Activated T-cell treated with anti-CD3 and anti-CD28 coated beads, Interleukin-2, amount 50 U/mL, for 24 hours (primary cell): Measurements from ENCODE around the gene LRRC72.

Experiments
- DNase-seq: peaks from one replicate; pipeline ENCODE4 v3.0.0-alpha.2; 2020
- H3K27ac Mint-ChIP-seq: 2 replicates; pipeline ENCODE4 v1.8.0; 2020; ENCODE audit warnings: mild to moderate bottlenecking, mixed read lengths
- H3K27me3 Mint-ChIP-seq: 2 replicates; pipeline ENCODE4 v1.8.0; 2020; ENCODE audit warnings: mixed read lengths
- H3K36me3 Mint-ChIP-seq: 2 replicates; pipeline ENCODE4 v1.8.0; 2020; ENCODE audit warnings: low read depth, mixed read lengths
- H3K4me1 Mint-ChIP-seq: 2 replicates; pipeline ENCODE4 v1.8.0; 2020; ENCODE audit warnings: low read depth, mixed read lengths
- H3K4me3 Mint-ChIP-seq: 2 replicates; pipeline ENCODE4 v1.8.0; 2020; ENCODE audit warnings: mild to moderate bottlenecking, moderate library complexity, mixed read lengths
- H3K9me3 Mint-ChIP-seq: 2 replicates; pipeline ENCODE4 v1.8.0; 2020; ENCODE audit warnings: mixed read lengths

The LRRC72 gene

DNA sequence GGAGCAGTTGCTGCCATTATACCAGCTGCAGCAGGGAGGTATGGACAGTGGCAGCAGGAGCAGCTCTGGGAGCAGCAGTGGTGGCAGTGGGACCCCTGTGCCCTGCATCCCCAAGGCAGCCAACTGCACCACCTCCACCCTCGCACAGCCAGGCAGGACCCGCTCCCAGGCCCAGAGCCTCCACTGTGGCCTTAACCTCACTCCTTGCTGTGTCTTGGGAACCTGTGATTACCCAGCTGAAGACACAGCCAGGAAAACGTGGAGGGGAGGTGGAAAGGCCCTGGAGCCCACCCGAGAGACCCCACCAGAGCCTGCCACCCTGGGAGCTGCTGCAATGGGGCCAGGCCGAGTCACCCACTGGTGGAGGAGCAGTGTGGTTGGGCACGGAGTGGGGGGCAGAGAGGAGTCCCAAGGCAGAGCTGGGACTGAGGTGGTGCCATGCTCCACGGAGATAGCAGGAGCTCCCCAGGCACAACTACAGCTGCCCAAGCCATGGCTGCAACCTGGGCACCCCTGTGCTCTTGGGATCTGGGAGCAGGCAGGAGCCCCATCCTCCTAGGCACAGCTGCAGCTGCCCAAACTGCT, 20.4 kb downstream of the LRRC72 start:
- Mint-ChIP-seq H3K27me3 (no peaks in the 10 kb centered on the region), H3K36me3 (no peaks in the 10 kb centered on the region), H3K27ac (no peak overlapping the region), H3K9me3 (no peaks in the 10 kb centered on the region), H3K4me3 (no peak overlapping the region), H3K4me1 (no peaks in the 10 kb centered on the region)
- DNase-seq, result no peak

DNA sequence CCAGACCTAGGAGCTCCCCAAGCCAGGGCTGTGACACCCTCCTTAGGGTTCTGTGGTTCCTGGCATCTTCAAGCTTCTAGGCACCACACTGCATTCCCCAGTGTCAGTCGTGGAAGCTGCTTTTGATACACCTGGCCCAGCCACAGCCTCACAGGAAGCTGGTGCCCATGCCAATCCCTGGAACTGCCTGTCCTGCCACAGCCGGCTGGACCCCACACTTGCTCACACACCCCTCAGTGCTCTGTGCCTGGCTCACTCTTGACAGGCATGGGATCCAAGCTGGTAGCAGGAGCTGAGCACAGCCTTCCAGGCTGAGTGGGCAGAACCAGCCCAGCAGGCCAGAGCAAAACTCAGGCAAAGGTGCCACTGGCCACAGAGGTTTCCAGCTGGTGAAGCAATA, 21.8 kb downstream of the LRRC72 start:
- no peaks in the 10 kb centered on the region for H3K27me3 Mint-ChIP-seq
- no peaks in the 10 kb centered on the region for H3K9me3 Mint-ChIP-seq
- H3K36me3 Mint-ChIP-seq, result no peaks in the 10 kb centered on the region
- no peak for DNase-seq
- no peaks in the 10 kb centered on the region for H3K4me1 Mint-ChIP-seq
- no peak overlapping the region for H3K27ac Mint-ChIP-seq
- no peak overlapping the region for H3K4me3 Mint-ChIP-seq

DNA sequence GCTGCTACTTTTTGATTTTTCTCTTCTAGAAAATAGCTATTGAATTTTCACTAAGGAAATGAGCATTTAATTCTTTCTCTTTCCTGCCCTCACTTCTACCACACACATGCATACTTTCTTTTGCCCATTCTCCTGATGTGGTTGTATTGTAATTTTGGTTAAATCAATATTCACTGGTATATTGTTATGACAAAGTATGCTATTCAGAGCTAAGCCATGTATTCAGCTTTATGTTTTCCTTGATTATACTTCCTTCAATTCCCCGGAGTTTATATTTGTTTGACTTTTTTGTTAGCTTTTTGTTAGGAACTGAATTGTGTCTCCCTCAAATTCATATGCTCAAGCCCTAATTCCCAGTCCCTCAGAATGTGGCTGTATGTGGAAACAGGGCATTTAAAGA, 24.0 kb downstream of the LRRC72 start:
- Mint-ChIP-seq H3K27ac (no peak overlapping the region), H3K27me3 (peaks cover 3% of the 10 kb centered on the region)

DNA sequence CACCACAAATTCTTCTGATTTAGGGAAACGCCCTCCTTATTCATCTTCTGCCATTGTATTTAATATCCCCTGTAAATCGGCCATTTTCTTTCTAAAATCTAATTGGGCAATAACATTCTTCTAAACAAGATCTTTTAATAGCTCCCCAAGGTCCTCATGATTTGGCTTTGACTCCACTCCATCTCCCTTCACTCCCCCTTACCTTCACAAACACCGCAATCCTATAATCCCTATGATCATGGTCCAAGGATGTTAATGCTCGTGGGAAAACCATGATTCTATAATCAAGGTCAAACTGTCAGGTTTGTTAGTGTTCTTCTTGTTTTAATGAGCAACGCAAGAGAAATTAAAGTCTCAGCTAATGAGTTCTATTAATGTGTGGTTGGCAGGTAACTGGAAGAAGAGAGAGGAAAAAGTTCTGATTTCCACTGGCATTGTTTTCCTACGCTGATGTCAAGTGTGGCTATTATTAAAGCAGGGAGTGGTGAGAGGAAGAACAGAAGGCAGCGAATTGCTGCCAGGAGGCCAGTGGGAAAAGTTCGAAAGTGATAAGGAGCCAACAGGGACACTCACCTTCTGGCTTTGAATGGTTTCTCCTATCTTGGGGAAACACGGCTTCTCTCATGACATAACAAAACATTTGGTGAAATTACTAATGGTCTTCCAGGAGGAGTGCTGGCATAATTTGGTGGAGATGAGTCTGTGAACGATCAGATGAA, 28.1 kb downstream of the LRRC72 start:
- H3K27me3 Mint-ChIP-seq, result peaks cover 3% of the 10 kb centered on the region

More for the DNA sequence above, 24.0 kb downstream of the LRRC72 start:
- H3K9me3 Mint-ChIP-seq, result no peaks in the 10 kb centered on the region
- H3K4me1 Mint-ChIP-seq, result no peaks in the 10 kb centered on the region
- no peaks in the 10 kb centered on the region for H3K36me3 Mint-ChIP-seq
- no peak overlapping the region for H3K4me3 Mint-ChIP-seq
- DNase-seq, result no peak

DNA sequence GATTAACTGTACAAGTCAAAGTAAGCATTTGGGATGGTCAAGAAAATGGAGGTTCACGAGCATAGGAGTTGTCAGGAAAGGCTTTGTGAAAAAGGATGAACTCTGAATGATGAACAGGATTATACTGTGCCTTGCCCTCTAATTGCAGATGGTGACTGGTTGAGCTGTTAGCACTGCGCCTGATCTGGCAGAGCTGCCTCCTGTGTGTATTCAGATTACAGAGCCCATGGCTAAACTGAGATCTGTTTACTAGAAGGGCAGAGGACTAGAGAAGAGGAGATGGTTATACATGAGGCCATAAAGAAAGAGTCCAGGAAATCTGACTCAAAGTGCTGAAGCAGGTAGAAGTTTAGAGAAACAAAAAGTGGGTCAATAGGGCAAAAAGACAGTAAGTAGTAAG, 29.7 kb downstream of the LRRC72 start:
- no peak for DNase-seq
- Mint-ChIP-seq H3K4me3 (no peak overlapping the region), H3K27ac (no peak overlapping the region), H3K4me1 (no peaks in the 10 kb centered on the region), H3K36me3 (no peaks in the 10 kb centered on the region), H3K9me3 (no peaks in the 10 kb centered on the region), H3K27me3 (peaks cover 3% of the 10 kb centered on the region)

More for the DNA sequence above, 28.1 kb downstream of the LRRC72 start:
- H3K4me1 Mint-ChIP-seq, result no peaks in the 10 kb centered on the region
- no peak for DNase-seq
- H3K27ac Mint-ChIP-seq, result no peak overlapping the region
- H3K36me3 Mint-ChIP-seq, result no peaks in the 10 kb centered on the region
- no peaks in the 10 kb centered on the region for H3K9me3 Mint-ChIP-seq
- no peak overlapping the region for H3K4me3 Mint-ChIP-seq

DNA sequence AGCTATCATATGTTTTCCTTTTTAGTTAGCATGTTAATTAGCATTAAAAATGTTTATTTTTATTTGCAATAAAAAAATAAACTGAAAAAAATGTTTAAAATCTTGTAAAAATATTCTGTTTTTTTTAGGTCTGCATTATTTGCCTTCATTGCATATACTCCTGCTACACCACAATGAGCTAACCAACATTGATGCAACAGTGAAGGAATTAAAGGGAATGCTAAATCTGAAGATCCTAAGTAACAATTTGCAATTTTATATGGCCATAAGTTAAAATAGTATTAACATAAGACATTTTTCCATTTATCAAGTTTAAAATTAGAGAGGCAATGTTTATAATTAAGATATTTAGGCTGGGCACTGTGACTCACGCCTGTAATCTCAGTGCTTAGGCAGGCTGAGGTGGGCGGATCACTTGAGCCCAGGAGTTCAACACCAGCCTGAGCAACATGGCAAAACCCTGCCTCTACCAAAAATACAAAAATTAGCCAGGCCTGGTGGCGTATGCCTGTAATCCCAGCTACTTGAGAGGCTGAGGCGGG, 32.2 kb downstream of the LRRC72 start:
- H3K27me3 Mint-ChIP-seq, result peaks cover 3% of the 10 kb centered on the region
- no peaks in the 10 kb centered on the region for H3K9me3 Mint-ChIP-seq
- no peak overlapping the region for H3K4me3 Mint-ChIP-seq
- DNase-seq, result no peak
- H3K27ac Mint-ChIP-seq, result no peak overlapping the region
- H3K4me1 Mint-ChIP-seq, result peaks cover 12% of the 10 kb centered on the region
- no peaks in the 10 kb centered on the region for H3K36me3 Mint-ChIP-seq

DNA sequence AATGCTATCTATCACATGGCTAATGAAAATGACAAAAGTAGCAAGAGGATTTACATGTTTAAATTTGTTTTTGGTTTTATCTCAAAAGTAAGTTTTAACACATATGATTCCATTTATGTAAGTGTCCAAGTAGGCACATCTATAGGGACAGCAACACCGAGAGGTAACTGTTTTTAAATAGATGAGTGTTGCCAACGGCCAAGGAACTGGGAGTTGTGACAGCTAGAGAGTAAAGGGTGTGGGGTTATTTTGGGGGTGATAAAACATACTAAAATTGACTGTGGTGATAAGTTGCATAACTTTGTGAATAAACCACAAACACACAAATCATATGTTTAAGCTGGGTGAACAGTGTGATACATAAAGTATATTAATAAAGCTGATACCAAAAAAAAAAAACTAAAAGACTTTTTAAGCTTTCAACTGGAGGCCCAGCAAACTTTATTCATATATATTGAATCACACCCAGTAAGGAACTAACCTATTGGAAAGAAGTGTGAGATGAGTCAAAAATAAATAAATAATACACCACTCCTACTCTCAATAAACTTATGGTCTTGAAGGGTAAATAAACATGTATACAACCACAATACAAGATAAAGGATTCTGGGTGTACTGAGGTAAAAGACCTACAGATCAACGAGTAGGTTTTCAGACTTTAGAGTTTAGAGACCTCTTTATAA, 33.0 kb downstream of the LRRC72 start:
- DNase-seq, result no peak
- no peaks in the 10 kb centered on the region for H3K36me3 Mint-ChIP-seq
- H3K27ac Mint-ChIP-seq, result no peak overlapping the region
- no peak overlapping the region for H3K4me3 Mint-ChIP-seq
- no peaks in the 10 kb centered on the region for H3K27me3 Mint-ChIP-seq
- H3K4me1 Mint-ChIP-seq, result peaks cover 20% of the 10 kb centered on the region
- H3K9me3 Mint-ChIP-seq, result no peaks in the 10 kb centered on the region

DNA sequence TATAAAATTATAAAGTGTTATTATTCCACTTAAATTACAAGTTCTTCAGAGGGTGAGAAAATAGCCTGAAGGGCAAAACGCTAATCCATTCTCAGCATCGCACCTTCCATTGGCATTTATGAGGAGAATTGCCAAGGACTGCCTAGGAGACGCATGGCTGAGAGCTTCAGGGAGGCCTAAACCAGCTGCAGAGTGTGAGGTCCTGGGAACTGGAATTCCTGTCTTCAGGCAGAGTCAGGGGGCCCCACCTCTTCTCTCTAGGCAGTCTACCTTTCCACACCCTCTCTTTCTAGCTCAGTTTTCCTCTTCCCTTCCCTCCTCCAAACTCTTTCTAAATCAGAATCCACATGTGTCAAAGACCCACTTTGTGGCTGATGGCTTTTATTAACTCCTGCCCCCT, 35.3 kb downstream of the LRRC72 start:
- H3K27me3 Mint-ChIP-seq, result no peaks in the 10 kb centered on the region
- H3K4me1 Mint-ChIP-seq, result peaks cover 24% of the 10 kb centered on the region
- no peak overlapping the region for H3K27ac Mint-ChIP-seq
- H3K36me3 Mint-ChIP-seq, result no peaks in the 10 kb centered on the region
- H3K9me3 Mint-ChIP-seq, result no peaks in the 10 kb centered on the region
- H3K4me3 Mint-ChIP-seq, result no peak overlapping the region
- DNase-seq, result no peak

DNA sequence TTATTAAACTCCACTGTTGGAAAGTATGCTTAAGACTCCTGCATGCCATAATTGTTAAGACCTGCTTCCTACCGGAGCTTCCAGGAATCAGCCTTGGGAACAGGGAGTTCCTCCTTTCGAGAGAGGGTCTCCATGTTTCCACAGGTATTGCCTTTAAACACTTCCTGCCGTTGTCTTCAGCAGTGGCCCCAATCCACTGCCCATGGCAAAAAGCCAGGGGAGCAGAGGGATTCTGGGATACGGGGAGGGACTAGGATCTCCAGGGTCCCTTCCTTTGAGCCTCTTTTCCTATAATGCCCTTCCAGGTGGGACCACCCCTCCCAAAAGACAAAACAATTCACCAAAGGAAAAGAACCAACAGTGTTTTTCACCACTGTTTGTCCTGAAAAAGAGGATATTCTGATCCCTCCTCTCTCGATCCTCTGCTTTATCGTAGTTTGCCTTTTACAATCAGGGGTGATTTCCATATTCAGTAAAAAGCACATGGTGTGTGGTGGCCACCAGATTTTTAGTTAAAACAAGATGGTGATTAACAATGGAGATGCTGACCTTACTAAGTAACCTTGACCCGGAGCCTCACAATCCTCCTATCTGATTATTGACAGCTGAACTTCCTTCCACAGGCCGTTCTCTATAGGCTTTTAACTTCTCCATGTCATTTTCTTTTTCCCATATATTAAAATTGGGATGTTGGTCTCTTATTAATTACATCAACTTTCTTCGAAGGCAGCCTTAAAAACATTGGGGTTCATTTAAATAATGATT, 36.0 kb downstream of the LRRC72 start:
- H3K9me3 Mint-ChIP-seq, result no peaks in the 10 kb centered on the region
- no peak for DNase-seq
- H3K36me3 Mint-ChIP-seq, result no peaks in the 10 kb centered on the region
- peaks cover 24% of the 10 kb centered on the region for H3K4me1 Mint-ChIP-seq
- H3K4me3 Mint-ChIP-seq, result peak overlapping the region; percentile 52
- no peaks in the 10 kb centered on the region for H3K27me3 Mint-ChIP-seq
- H3K27ac Mint-ChIP-seq, result peak overlapping the region; percentile 35

DNA sequence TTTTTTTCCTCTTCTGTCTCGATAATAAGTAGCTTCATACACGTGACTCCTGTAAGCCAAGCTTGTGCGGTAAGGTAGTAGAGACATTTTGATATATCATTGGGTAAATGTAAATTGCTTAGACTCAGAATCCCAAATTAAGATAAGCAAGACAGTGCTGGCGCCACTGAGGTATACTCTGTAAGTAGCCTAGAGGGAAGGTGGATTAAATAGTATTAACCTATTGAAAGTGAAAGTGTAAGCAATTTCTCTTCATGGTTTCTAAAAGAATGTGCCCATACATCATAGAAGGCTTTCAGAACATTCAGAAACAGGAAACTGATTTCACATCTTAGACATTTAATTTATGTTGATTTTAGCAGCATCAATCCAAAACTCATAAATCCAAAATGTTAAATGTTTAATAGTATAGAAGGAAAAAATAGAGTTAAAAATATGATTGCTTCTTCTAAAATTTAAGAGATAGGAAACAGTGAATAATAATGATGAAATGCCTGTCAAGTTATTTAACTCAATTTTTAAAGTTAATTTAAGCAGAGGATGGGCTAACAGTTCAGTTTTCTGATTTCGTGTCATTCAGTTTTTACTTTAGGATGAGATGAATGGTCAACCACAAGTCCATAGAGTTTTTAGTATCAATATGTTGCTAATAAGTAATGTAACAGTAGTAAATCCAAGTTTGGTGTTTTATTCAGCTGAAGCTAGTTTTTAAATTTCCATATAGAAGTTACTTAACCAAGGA, 36.8 kb downstream of the LRRC72 start:
- H3K9me3 Mint-ChIP-seq, result no peaks in the 10 kb centered on the region
- no peaks in the 10 kb centered on the region for H3K36me3 Mint-ChIP-seq
- peak overlapping the region; percentile 52 for H3K4me3 Mint-ChIP-seq
- H3K27ac Mint-ChIP-seq, result peak overlapping the region; percentile 88
- H3K27me3 Mint-ChIP-seq, result peaks cover under 1% of the 10 kb centered on the region
- DNase-seq, result no peak
- peaks cover 24% of the 10 kb centered on the region for H3K4me1 Mint-ChIP-seq

DNA sequence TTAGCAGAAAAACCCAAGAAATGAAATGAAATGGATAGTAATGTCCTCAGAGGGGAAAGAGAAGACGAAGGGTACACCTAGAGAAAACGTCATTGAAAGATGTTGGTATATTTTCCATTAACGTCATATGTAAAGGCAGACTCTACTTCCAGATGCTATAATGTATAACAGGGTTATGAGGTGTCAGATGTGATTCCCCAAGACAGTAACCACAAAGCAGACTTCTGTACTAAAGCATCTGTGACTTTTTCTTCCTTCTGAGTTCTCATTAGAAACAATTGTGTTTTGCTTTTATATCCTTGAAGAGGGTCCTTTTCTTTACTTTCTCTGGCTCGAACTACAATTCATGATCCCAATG, 37.4 kb downstream of the LRRC72 start:
- DNase-seq, result no peak
- peak overlapping the region; percentile 10 for H3K4me3 Mint-ChIP-seq
- peaks cover 24% of the 10 kb centered on the region for H3K4me1 Mint-ChIP-seq
- peak overlapping the region; percentile 88 for H3K27ac Mint-ChIP-seq
- H3K27me3 Mint-ChIP-seq, result peaks cover 3% of the 10 kb centered on the region
- H3K9me3 Mint-ChIP-seq, result no peaks in the 10 kb centered on the region
- no peaks in the 10 kb centered on the region for H3K36me3 Mint-ChIP-seq

DNA sequence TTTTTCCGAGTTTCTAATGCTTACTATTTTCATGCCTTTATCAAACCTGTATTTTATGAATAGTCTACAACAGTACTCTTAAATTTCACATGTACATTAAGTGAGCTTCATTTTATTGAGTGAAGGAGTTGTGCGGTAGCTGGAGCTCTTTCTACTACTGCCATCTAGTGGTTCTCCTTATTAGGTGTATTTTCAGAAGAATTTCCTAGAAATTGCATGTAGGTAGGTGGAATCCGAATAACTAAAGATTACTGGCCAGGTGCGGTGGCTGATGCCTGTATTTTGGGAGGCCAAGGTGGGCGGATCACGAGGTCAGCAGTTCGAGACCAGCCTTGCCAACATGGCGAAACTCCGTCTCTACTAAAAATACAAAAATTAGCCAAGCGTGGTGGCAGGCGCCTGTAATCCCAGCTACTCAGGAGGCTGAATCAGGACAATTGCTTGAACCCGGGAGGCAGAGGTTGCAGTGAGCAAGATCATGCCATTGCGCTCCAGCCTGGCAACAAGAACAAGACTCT, 38.3 kb downstream of the LRRC72 start:
- Mint-ChIP-seq H3K27me3 (peaks cover 3% of the 10 kb centered on the region), H3K27ac (no peak overlapping the region), H3K36me3 (no peaks in the 10 kb centered on the region), H3K4me1 (peaks cover 24% of the 10 kb centered on the region), H3K4me3 (no peak overlapping the region), H3K9me3 (no peaks in the 10 kb centered on the region)
- DNase-seq, result no peak

DNA sequence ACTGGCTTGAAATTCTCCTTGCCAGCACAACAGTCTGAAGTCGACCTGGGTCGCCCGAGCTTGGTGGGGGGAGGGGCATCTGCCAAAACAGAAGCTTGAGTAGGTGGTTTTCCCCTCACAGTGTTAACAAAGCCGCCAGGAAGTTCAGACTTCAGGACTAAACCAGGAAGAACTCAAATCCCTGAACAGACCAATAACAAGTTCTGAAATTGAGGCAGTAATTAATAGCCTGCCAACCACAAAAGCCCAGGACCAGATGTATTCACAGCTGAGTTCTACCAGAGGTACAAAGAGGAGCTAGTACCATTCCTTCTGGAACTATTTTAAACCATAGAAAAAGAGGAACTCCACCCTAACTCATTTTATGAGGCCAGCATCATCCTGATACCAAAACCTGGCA, 45.3 kb downstream of the LRRC72 start:
- H3K4me3 Mint-ChIP-seq, result no peak overlapping the region
- peaks cover 3% of the 10 kb centered on the region for H3K27me3 Mint-ChIP-seq
- H3K9me3 Mint-ChIP-seq, result no peaks in the 10 kb centered on the region
- DNase-seq, result no peak
- H3K27ac Mint-ChIP-seq, result no peak overlapping the region
- H3K4me1 Mint-ChIP-seq, result no peaks in the 10 kb centered on the region
- no peaks in the 10 kb centered on the region for H3K36me3 Mint-ChIP-seq

DNA sequence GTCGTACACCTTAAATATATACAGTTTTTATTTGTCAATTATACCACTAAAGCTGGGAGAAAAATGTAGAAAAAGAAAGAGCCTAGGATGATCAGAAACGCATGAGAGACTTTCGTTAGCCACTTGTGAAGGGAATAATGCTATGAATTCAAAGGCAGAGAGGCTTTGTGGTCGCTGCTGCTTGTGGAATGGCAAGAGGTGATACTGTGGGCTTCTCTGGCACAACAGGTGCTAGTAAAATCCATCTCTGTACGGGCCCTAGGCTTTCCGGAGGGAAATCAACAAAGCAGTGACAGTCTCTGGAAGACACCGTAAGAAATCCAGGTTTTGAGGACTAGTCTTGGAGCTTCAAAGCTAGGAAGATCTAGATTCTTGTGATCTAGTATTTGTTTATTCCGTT, 52.6 kb downstream of the LRRC72 start:
- H3K4me1 Mint-ChIP-seq, result no peaks in the 10 kb centered on the region

More for the DNA sequence above, 52.6 kb downstream of the LRRC72 start:
- Mint-ChIP-seq H3K36me3 (no peaks in the 10 kb centered on the region), H3K4me3 (no peak overlapping the region), H3K9me3 (no peaks in the 10 kb centered on the region), H3K27me3 (peaks cover 9% of the 10 kb centered on the region), H3K27ac (no peak overlapping the region)
- DNase-seq, result no peak
